GM19395 (cell line): ENCODE results near the gene EIF2S2.
A peak's percentile ranks its signal among the peaks of the same experiment; 100 is the strongest.

ENCODE experiments used
- ATAC-seq: cut with Tn5 transposase; IDR thresholded peaks from one replicate; pipeline ENCODE4 v1.9.1; 2021; ENCODE audit warnings: mild to moderate bottlenecking, moderate library complexity; ENCODE audit not compliant: unreplicated experiment

EIF2S2 gene

DNA sequence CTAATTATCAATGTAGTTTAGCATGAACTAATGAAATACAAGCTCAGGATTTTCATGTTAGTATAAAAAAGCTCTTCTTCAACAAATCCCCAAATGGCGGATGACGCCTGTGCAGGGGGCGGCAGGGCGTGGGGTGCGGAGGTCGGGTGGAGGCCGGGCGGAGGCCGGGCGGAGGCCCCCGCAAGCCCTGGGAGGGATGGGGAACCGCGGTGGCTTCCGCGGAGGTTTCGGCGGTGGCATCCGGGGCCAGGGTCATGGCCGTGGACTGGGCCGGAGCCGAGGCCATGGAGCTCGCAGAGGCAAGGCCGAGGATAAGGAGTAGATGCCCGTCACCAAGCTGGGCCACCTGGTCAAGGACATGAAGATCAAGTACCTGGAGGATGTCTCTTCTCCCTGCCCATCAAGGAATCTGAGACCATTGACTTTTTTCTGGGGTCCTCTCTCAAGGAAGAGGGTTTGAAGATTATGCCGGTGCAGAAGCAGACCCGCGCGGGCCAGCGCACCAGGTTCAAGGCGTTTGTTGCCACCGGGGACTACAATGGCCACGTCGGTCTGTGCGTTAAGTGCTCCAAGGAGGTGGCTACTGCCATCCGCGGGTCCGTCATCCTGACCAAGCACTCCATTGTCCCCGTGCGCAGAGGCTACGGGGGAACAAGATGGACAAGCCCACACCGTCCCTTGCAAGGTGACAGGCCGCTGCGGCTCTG lies 10.4 kb upstream of the EIF2S2 start:
- ATAC-seq: no peak

DNA sequence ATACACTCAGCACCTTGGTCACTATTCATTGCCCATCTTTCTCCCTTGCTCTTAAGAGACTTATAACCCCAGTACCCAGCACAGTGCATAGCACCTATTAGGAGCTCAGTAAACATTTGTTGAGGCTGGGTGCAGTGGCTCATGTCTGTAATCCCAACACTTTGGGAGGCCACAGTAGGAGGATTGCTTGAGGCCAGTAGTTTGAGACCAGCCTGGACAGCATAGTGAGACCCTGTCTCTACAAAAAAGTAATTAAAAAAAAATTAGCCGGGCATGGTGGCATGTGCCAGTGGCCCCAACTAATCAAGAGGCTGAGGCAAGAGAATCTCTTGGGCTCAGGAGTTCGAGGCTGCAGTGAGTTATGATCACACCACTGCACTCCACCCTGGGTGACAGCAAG lies 8.2 kb upstream of the EIF2S2 start:
- ATAC-seq: no peak

DNA sequence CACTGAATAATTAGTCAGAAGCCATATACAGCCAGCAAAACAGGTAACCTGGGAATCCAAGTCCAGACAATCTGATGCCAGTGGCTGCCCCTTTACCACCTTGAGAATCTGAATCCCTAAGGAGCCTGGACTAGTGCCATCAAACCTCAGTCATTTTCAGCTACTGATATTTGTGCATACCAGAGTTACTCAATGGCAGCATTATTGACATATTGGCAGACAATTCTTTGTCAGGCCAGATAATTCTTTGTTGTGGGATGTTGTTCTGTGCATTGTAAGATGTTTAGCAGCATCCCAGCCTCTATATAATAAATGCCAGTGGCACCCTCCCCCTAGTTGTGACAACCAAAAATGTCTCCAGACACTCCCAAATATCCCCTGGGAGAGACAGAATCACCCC lies 3.2 kb upstream of the EIF2S2 start:
- ATAC-seq: no peak

DNA sequence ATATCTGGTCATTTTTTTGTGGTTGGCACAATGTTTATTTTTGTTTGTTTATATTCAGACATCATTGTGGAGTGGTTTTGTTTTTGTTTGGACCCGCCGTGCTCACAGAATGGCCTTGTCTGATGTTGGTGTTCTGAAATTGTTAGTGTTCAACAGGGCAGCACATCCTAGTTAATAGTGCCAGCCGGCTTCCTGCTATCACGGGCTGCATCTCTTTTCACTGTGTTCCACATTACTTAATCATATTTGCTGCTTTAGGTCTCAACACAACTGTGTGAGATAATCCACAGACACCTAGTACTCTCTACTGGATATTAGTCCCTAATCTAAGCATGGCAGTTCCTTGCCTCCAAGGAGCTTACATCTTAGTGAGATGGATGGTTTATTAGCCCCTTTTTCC lies 2.8 kb upstream of the EIF2S2 start:
- no peak for ATAC-seq

DNA sequence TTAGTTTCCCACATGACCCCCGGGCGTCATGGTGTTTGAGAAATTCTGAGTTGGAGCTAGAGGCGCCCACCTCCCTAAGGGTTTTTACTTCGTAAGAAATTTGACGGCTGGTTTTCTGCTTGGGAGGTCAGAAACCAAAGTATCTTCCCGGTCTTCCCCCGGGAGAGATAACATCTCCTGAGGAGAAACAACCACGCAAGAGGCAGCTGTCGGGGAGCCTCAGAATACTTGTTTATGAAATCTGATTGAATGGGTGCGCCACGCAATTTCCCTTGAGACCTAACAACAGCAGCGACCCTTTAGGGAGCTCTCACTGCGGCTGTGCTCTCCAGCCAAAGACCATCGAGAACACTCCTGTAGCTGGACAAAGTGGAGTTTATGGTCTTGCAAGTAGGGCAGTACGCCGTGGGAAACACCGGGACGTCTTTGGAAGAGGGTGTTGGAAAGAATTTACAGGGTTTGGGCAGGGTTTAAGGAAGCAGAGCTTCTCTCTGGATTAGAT lies 608 bp upstream of the EIF2S2 start:
- ATAC-seq: peak; percentile 23

DNA sequence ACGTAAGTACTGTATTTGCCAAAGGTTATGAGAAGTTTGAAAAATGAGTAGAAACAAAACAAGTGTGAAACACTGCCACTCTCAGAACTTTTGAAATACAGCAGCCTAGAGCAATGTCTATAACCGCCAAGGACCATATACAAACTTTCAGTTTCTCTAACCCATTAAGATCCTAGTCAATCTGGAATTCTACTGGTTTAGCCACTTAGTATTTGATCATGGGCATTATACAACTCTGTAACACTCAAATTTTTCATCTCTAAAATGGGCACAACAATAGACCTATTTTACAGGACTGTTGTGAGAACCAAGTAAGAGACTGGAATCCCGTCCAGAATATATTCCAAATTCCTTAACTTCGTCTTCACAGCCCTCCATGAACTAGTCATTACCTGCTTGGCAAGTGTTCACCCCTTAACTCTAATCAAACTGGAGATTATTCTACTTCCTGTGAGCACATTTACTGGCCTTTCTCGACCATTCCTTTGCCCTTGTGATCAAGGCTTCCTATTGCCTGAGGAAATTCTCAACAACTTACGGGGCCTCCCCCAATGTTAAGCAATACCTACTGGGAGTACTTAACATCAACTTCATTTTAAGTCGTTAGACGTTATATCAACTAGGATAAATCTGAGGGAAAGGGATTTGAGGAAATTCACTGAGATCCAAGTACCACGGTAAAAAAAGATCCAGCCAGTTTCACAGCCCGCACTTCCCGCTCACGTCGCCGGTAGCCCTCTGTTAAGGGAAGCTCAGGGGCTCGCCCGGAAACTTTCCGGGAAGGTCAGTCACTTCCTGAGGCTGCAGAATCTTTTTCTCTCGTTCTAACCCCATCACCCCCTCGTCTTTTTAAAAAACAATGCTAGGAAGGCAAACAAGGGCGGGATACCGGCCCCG lies 1.1 kb downstream of the EIF2S2 start:
- no peak for ATAC-seq

DNA sequence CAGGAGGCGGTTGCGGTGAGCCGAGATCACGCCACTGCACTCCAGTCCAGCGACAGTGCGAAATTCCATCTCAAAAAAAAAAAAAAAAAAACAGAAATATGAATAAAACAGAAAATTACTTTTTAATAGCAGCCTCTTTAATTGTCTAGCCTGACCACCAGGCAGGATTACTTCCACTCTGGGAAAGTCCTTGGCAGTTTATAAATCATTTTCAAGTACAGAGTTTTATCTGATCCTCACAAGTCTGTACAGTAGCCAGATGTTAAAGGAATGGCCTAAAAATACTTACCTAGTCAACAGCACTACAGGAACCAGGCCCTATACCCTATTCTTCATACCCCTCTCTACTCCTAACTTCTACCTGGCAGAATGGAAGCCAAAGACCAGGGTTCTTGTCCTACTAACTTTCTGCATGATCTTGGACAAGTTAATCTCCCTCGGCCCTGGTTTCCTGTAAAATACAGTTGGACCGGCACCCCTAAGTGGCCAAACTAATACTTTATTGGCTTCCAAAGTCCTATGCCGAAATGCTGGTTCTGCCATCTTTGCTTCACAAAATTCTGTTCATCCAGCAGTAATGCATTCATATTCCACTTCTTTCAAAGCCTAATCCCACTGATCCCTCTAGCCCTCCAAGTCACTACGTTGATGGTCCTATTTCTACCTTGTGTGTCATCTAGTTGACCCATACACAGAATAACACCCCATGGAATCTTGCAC lies 1.9 kb downstream of the EIF2S2 start:
- no peak for ATAC-seq

DNA sequence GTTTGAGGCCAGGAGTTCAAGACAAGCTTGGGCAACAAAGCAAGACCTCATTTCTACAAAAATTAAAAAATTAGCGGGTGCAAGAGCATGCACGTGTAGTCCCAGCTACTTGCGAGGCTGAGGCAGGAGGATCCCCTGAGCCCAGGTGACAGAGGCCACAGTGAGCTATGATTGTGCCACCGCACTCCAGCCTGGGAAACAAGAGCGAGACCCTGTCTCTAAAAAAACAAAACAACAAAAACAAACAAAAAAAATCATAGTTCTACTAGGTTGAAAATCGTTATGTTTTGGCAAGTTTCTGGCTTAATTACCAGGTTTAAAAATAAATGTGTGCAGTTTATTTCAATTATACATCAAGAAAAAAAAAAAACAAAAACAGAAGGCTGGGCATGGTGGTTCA lies 2.6 kb downstream of the EIF2S2 start:
- ATAC-seq: no peak

DNA sequence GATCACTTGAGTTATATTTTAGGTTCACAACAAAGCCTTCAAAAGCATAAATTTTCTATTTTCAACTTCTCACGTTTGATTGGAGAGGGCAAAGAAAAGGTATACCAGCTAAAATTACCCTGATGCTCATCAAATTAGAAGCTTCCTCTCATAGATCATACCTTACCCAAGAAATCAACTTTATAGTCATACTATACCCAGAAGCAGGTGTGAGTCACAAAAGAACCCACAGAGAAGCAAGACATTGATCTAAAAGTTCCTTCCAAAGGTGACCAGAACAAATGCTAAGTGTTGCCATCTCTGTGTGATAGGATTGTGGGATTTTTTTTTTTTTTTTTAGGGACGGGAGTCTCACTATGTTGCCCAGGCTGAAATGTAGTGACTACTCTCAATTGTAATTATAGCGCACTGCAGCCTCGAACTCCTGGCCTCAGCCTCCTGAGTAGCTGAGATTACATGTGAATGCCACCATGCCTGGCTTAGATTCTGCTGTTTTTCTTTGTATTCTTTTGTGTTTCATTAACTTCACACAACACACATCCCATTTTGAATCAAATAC lies 3.3 kb downstream of the EIF2S2 start:
- ATAC-seq: no peak

DNA sequence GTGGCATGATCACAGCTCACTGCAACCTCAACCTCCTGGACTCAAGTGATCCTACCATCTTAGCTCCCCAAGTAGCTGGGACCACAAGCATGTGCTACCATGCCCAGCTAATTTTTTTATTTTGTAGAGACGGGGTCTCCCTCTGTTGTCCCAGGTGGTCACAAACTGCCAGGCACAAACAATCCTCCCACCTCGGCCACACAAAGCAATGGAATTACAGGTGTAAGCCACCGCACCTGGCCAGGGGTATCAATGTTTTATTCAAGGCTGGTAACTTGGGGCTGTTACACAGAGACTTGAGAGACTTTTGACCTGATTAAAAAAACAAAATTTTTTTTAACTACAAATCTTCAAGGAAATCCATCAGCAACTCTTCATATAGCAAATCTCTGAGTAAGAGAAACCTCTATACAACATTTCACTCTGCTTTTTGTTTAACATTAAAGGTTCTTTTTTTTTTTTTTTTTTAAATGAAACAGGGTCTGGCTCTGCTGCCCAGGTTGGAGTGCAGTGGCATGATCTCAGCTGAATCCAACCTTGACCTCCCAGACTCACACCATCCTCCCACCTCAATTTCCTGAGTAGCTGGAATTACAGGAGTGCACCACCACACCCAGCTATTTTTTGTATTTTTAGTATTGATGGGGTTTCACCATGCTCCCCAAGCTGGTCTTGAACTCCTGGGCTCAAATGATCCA lies 5.9 kb downstream of the EIF2S2 start:
- no peak for ATAC-seq

DNA sequence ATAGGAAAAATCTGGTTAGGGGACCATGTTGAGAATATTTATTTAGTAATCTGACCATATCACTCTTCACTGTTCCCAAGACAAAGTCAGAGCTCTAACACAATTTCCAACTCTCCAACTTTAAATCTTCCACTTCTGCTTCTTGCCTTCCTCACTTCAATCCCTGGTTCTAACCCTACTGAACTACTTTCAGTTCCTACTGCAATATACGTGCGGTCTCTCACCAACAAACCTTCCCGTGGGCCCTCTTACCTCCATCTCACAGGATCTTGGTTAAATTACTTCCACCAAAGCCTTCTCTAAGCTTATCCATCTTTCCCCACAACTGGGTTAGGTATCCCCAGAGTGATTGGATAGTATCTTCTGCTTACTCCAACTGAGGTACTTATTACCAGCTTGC lies 8.0 kb downstream of the EIF2S2 start:
- ATAC-seq: no peak

DNA sequence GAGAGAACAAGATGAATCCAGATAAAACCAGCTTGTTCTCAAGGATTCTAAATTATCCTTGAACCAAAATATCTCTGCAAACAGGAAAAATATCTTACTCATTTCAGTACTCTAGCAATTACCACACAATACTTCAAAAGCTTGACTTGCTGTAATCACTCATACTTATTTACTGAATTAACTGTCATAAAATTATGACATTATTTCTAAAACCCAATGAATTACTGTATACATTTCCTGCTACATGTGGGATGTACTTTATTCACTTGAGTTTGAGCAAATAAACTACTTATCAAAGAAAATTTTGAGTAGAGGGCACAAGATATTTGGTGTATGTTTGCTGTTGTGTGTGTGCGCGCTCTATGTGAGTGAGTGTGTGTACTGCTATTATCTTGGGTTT lies 9.7 kb downstream of the EIF2S2 start:
- no peak for ATAC-seq

DNA sequence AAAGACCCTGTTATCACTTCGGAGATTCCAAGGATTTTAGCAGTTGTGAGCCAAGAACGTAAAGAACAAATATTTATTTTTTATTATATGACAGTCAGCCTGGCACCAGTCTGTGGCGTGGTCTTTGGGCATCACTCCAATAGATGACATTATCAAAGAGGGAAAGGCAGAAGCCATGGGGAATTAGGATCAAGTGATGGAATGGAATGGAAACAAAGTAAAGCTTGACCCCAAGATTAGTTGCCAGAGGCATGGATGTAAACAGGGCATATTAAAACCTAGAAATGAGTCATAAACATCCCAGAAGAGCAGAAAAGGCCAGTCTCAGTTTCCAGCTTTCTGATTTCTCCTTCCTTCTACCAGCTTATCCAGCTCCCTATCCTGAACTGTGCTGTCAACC lies 11.5 kb downstream of the EIF2S2 start:
- ATAC-seq: no peak

DNA sequence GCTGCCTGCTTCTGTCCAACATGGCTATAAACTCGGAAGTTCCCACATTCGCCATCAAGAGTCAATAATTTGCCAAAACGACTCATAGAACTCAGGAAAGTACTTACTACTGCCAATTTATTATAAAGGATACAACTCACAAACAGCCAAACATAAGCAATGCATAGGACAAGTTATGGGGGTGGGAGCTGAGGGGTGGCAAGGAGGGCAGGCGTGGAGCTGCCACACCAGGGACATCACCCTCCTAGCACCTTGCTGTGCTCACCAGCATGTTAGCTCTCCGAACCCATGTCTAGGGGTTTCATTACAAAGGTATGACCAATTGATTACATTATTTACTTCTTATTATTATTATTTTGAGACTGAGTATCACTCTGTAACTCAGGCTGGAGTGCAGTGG lies 12.4 kb downstream of the EIF2S2 start:
- ATAC-seq: no peak

DNA sequence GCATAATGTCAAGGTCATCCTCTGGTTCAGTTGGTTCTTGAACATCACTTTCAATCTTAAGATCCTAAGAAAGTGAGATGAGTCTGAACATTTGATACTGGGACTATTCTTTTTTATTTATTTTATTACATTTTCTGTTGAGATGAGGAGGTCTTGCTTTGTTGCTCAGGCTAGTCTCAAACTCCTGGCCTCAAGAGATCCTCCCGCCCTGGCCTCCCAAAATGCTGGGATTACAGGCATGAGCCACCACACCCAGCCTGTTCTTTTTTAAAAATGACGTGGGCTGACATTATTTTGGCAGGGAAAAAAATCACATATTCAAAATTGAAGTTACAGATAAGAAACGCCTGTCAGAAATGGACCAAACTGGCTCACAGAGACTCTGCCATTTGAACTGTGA lies 13.5 kb downstream of the EIF2S2 start:
- ATAC-seq: no peak

DNA sequence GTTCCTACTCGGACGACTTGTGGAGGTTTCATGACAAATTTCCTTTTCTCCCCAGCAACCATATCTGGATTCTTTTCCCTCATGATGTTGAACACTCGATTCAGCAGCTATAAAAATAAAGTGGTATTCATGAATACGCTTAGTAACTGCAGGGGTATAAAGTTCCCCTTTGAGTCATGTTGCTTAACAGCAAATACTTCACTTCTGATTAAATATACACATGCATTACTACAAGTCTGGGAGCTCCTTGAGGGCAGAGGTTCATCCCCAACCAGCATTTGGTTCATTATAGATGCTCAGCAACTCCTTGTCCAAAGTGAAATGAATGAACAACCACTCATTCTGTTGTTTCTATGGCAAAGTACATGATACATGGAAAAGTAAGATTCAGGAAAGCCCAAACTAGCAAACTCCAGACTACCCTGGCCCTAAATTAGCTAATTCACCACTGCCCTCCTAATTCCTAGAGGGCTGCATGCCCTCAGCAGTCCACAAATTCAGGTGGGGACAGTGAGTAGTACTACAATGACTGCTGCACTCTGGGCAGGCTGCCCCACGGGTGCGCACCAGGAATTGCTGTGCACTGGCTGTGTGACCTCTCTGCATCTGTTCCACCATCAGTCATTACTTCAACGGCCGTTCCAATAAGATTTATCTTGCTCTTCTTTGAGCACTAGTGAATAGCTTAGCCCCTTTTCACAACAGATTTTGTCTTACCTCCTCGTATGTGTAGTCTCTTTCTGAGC lies 15.2 kb downstream of the EIF2S2 start:
- ATAC-seq: no peak

DNA sequence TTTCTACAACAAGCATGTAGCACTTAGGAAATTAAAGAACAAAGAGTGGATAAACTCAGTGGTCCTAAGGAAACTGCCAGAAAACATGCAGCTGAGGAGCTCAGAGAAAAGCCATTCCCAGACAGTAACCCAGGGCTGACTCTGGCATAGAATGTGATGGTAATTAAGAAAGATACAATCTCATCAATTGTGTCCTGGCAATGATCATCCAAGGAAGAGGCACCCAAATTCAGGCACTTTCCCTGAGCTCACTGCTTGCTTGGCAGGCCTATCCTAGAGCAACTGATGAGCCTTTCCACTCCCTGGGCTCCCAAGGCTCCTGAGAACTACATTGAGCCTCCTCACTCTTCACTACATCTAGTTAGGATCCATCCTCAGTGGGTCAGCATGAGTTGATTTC lies 16.2 kb downstream of the EIF2S2 start:
- no peak for ATAC-seq

DNA sequence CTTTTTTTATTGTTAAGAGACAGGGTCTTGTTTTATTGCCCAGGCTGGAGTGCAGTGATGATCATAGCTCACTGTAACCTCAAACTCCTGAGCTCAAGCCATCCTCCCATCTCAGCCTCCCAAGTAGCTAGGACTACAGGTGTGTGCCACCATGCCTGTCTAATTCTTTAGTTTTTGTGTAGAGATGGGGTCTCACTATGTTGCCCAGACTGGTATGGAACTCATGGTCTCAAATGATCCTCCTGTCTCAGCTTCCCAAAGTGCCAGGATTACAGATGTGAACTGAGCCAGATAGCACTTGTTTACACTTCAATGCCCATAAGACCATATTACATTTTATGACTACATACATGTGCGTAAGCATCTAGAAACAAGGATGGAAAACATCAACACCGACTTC lies 18.1 kb downstream of the EIF2S2 start:
- ATAC-seq: no peak

DNA sequence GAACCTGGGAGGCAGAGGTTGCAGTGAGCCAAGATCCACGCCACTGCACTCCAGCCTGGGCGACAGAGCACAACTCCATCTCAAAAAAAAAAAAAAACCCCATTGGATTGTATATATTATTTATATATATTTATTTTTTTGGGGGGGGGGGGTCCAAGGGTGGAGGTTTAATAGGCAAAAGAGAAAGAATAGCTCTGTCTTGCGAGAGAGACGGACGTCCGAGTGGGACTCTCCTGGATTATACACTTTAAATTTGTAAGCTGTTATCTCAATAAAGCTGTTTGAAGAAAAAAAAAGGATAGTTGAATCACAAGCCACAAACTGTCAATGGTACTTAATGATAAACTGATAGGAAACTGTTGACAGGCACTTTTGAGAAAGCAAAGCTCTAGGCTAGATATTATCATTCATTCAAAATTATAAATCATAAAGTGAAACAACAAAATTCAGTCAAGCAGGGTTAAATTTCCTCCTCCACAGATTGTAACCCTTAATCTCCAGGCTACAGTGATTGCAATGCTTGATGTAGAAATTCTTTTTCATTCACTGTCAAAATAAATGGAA lies 20.3 kb downstream of the EIF2S2 start:
- ATAC-seq: no peak

DNA sequence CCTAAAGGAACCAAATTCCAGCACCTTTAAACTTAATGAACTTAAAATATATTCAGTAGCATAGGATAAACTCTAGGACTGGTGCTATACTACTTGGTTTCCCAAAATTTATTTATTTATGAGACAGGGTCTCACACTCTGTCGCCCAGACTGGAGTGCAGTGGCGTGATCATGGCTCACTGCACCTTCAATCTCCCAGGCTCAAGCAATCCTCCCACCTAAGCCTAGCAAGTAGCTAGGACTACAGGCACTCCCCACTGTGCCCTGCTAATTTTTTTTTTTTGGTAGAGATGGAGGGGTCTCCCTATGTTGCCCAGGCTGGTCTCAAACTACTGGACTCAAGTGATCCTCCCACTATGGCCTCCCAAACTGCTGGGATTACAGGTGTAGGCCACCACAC lies 21.4 kb downstream of the EIF2S2 start:
- no peak for ATAC-seq
